Measurements from ENCODE around the gene PRUNE2.
"Not testable (repeated sequence)": the region's sequence is repeated elsewhere in the genome, so short reads cannot be mapped to it uniquely, and the experiment has no call there.

Gene PRUNE2

GRCh38 chr9:76785501-76785900, 120.4 kb downstream of the PRUNE2 start:
- no peak for FAIRE-seq

DNA sequence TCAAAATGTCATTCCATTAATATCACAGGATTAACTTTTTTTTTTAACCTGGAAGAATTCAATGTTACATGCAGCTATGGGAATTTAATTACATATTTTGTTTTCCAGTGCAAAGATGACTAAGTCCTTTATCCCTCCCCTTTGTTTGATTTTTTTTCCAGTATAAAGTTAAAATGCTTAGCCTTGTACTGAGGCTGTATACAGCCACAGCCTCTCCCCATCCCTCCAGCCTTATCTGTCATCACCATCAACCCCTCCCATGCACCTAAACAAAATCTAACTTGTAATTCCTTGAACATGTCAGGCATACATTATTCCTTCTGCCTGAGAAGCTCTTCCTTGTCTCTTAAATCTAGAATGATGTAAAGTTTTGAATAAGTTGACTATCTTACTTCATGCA, 121.0 kb downstream of the PRUNE2 start:
- FAIRE-seq, result no peak

DNA sequence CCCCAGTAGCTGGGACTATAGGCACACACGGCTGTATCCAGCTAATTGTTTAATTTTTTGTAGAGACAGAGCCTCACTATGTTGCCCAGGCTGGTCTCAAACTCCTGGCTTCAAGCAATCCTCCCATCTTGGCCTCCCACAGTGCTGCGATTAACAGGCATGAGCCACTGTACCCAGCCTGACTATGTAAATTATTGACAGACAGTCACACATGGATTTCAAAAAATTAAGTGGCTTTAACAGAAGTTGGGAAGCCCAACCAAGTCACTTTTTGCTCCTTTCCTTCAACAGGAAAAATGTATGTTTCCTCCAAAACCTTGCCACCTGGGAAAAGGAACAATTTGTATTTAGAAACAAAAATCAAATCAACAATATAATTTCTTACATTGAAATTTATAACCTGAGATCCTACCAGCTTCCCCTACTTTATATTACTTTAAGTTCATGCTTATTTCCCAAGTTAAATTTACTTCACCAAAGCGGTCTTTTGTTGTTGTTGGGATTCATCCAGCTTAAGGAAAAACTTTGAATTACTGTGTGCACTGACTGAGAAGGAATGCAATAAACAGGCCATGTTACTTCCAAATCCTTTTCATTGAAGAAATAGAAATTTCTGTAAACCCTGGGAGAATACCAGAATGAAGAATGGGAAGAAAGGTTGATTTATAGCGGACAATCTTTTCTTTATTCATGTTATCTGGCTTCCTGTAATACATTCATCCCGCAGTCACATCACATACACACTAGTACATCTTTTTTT, 133.0 kb downstream of the PRUNE2 start:
- FAIRE-seq, result peak; percentile 39

DNA sequence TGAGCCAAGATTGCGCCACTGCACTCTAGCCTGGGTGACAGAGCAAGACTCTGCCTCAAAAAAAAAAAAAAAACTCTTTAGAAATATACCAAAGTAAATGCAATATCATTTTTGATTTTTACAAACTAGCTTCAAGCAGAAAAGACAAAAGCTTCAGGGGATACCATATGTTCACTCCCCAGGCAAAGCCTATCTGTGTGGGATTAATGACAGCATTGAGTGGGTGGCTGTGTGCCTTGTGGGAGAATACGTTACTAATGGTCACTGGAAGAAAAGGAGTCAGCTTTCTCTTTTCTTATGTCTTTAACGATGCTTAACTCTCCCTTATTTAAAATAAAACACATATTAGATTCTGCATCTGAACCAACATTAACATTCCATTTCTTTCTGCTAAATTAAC, 139.8 kb downstream of the PRUNE2 start:
- FAIRE-seq, result no peak

- FAIRE-seq, result no peak
Observed at GRCh38 chr9:76764138-76764537, 141.8 kb downstream of the PRUNE2 start, which contains the start of gene PCA3. TSS of gene PCA3 (plus strand) at chr9:76764438.

DNA sequence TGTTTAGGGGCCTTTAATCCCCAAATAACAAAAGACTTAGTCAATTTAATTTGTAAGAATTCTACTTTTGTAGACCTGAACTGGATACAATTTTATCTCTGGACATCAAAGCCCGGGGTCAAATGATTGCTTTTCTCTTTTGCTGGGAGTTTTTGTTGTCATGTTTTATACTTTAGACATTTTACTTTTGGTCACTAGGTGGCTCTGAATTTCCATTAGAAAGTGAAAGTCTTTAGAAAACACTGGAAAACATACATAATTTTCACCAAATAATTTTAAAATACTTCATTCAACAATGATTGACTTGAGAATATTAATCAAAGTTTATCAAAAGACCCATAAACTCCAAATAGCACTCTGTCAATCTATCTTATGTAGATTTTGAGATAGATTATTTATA, 144.5 kb downstream of the PRUNE2 start:
- FAIRE-seq, result peak; percentile 21

DNA sequence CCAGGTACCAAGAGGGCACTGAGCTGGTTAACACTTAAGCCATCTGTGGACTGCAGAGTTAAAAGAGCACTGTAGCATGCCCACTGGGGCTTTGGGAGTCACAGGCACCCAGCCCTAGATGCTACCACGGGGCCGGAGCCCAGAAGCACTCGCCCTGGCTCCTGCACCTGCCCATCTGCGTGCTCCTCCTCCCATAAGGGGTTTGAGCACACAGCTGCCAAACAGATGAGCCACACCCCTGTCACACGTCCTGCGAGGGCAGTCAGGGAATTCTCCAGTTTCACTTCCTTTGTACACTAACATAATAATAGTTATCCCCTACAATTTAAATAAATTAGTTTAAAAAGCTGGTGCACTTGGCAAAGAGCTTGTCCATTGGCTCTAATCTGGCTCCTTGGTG, 146.2 kb downstream of the PRUNE2 start:
- FAIRE-seq, result no peak

DNA sequence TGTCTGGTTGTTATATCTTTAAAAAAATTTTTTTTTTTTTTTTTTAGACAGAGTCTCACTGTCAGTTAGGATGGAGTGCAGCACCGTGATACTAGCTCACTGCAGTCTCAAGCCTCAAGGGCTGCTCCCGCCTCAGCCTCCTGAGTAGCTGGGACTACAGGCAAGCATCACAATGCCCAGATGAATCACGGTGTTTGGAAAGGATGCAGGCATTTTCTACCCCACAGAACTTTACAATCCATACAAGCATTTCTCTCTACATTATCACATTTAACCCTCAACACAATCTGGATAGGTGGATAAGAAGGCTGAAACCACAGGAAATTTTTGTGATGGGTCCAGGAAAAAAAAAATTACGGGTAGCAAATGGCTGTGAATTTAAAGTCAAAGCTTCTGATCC, 147.4 kb downstream of the PRUNE2 start:
- FAIRE-seq, result no peak

DNA sequence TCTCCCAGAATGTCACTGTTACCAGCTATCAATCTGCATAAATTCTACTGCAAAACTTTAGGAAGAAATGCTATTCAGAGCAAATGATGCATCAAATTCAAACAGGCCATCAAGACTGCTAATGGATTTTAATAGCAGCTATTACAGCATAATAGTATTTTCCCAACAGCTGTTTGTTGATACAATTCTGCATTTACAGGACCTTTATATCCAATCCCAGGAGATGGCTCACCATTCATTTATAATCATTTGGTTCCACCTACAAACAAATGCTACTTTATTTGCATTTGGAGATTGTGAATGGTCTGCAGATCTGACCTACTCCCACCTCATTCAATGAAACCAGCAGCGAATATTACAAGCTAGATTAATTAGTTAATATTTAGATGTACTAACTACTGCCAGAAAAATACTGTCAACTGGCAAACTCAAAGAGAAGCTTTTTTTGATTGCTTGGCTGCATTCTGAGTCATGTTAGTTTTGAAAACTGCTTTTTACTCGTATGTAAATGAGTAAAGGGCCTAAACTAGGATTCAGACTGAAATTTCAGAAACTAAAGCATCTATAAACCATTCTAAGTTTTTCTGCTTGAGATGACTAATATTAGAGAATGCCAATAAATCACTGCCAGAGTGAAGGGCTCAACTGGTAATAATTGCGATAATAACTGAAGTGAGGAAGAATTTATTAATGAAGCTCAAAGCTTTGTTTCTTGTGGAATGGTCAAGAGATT, 148.8 kb downstream of the PRUNE2 start:
- no peak for FAIRE-seq

GRCh38 chr9:76756268-76756640, 149.7 kb downstream of the PRUNE2 start:
- no peak for FAIRE-seq

- FAIRE-seq, result no peak
Observed at GRCh38 chr9:76751001-76751400, 154.9 kb downstream of the PRUNE2 start.

DNA sequence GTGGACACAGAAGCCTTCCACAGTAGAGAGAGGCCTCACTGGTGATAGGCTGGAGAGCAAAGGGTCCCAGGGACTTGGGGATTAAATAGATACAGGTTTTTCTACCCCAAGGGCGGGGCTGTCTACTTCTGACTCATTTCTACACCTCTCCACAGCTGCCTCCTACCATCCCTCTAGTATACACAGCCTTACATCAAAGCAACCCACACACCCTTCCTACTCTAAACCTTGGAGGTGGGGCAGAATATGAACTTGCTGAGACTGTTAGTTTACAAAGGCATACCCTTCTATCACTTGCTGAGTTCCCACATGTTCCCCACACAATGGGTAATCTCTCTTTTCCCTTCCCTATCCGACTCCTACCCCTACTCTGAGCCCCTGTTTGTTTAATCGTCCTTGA, 161.6 kb downstream of the PRUNE2 start:
- FAIRE-seq, result no peak

- FAIRE-seq, result no peak
Observed at GRCh38 chr9:76743931-76744330, 162.0 kb downstream of the PRUNE2 start.

DNA sequence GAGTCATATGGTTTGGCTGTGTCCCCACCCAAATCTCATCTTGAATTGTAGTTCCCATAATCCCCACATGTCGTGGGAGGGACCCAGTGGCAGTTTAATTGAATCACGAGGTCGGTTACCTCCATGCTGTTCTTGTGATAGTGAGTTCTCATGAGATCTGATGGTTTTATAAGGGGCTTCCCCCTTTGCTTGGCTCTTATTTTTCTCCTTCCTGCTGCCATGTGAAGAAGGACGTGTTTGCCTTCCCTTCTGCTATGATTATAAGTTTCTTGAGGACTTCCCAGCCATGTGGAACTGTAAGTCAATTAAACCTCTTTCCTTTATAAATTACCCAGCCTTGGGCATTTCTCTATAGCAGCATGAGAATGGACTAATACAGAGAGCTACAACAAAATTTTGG, 163.0 kb downstream of the PRUNE2 start:
- not testable (repeated sequence) for FAIRE-seq

DNA sequence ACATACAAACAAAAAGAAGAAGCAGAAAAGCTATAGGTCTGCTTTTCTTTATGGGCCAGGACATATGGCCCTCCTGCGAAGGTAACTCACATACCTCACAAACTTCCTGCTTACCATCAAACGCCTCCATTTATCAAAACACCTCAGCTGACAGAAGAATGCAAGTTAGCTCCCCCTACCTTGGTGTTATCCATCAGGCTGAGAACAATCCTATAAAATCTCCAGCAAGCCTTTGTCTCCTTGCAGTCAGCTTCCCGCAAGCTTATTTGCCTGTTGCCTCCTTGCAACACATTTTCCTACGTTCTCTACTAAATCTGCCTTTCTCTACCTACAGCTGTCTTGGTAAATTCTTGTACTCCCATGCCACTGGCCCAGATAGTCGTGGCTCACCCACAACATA, 164.4 kb downstream of the PRUNE2 start:
- FAIRE-seq, result no peak

- FAIRE-seq, result no peak
Observed at GRCh38 chr9:76738402-76738801, 167.5 kb downstream of the PRUNE2 start.

- no peak for FAIRE-seq
Observed at GRCh38 chr9:76737154-76737902, 168.6 kb downstream of the PRUNE2 start.

DNA sequence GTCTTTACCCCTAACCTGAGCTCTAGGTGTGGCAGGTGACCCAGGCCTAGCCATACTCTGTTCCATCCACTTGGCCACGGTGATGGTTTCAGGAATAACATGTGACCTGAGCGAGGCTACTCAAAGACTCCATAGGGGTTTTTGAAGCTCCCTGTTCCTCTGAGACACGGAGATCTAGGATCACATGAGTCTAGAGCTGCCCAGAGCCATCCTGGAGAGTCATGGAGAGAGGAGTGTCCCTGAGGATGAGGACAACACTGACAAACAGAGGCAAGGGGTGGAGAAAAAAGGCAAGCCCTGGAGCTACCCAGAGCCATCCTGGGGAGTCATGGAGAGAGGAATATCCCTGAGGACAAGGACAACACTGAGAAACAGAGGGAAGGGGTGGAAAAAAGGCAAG, 171.2 kb downstream of the PRUNE2 start:
- FAIRE-seq, result no peak

- no peak for FAIRE-seq
Observed at GRCh38 chr9:76733096-76733495, 172.8 kb downstream of the PRUNE2 start.

- FAIRE-seq, result no peak
Observed at GRCh38 chr9:76732341-76732958, 173.5 kb downstream of the PRUNE2 start.

- FAIRE-seq, result no peak
Observed at GRCh38 chr9:76730801-76731200, 175.1 kb downstream of the PRUNE2 start.

DNA sequence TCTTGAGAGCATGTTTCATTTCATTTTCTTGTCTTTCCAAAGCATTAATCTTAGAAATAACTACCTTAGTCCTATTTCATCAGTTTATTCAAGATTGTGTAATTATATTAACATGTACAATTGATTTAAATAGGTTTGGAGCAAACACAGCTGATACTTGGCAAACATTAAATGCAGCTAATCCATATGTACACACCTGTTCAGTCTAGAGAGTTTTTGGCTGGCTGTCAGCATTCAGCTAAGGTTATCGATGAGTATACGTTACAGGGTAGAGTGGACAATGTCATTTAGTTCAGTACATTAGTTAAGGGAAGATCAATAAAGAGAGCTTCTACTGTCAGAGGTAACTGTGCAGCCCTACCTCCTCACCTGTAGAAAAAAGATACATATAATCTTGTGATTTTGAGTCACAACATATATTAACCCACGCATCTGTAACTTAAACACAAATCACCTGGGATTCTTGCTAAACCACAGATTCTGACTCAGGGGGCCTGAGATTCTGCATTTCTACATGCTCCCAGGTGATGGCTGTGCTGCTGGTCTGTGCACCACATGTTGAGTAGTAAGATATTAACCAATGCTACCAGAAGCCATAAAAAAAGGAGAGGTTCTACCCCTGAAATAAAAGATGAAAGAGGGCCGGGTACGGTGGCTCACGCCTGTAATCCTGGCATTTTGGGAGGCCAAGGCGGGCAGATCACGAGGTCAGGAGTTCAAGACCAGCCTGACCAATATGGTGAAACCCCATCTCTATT, 175.8 kb downstream of the PRUNE2 start:
- no peak for FAIRE-seq
